ENCODE data around the gene A2M. TPM values are rescaled to one million over a fixed set of nuclear protein-coding genes. Genes with fewer than 3 reads are reported as not detected.

The A2M gene
- total and polyA plus RNA-seq, 4 donors = 268 to 2,389 (median 1,708) TPM

DNA sequence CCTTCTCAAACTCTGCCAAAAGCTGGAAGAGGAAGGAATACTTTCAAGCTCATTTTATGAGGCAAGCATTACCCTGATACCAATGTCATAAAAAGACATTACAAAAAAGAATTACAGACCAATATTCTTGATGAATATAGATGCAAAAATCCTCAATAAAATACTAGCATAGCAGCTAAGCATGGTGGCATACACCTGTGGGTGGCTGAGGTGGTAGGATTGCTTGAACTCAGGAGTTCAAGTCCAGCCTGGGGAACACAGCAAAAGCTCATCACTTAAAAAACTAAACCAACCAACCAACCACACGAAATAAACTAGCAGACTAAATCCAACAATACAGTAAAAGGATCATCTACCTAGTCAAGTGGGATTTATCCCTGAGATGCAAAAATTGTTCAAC lies 29.6 kb downstream of the A2M start:
- Histone ChIP-seq H3K27ac (ENCODE audit: low read depth in 1 of 2, low read length in 2 of 2) (no peak overlapping the region), H3K36me3 (ENCODE audit: control insufficient read depth in 1 of 2, insufficient read depth in 2 of 2, low read length in 1 of 2) (peaks cover 0 to 7% of the 10 kb centered on the region in 2 donors), H3K9me3 (ENCODE audit: control insufficient read depth, low read length) (no peaks in the 10 kb centered on the region), H3K4me3 (ENCODE audit: low read length in 2 of 2) (no peak overlapping the region), H3K4me1 (ENCODE audit: control insufficient read depth in 1 of 2, insufficient read depth in 2 of 2, low read length in 2 of 2) (peaks cover 0 to 1% of the 10 kb centered on the region in 2 donors), H3K27me3 (ENCODE audit: control insufficient read depth in 1 of 2, insufficient read depth in 2 of 2, low read length in 1 of 2) (no peaks in the 10 kb centered on the region)
- intact Hi-C loops (cut with DNase I) = no loop called here
- DNase-seq = no peak
- no peak for ATAC-seq (ENCODE audit: low FRiP score)
- WGBS, 2 donors = 52 to 66% methylated on average over 1 of the region's 1 CpG

DNA sequence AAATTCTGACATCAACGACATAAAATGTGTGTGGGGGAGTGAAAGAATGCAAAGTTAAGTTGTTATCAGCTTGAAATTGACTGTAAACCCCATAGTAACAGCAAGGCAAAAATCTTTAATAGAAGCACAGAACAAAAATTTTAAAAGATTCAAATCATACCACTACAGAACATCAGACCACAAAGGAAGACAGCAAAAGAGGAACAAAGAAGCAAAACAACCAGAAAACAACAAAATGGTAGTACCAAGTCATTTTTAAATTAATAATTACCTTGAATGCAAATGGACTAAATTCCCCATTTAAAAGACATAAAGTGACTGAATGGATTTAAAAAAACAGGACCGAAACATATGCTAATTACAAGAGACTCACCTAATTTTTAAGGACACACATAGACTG lies 31.3 kb downstream of the A2M start:
- H3K27me3 ChIP-seq (ENCODE audit: control insufficient read depth in 1 of 2, insufficient read depth in 2 of 2, low read length in 1 of 2) = no peaks in the 10 kb centered on the region
- H3K4me1 ChIP-seq (ENCODE audit: control insufficient read depth in 1 of 2, insufficient read depth in 2 of 2, low read length in 2 of 2) = peaks cover 0 to 1% of the 10 kb centered on the region in 2 donors
- H3K27ac ChIP-seq (ENCODE audit: low read depth in 1 of 2, low read length in 2 of 2) = no peak overlapping the region
- H3K9me3 ChIP-seq (ENCODE audit: control insufficient read depth, low read length) = no peaks in the 10 kb centered on the region
- DNase-seq (no peak), ATAC-seq (ENCODE audit: low FRiP score) (no peak)
- intact Hi-C loops (cut with DNase I) = no loop called here
- H3K4me3 ChIP-seq (ENCODE audit: low read length in 2 of 2) = no peak overlapping the region
- 69 to 75% methylated on average over 2 of the region's 2 CpGs for WGBS, 2 donors
- peaks cover 0 to 5% of the 10 kb centered on the region in 2 donors for H3K36me3 ChIP-seq (ENCODE audit: control insufficient read depth in 1 of 2, insufficient read depth in 2 of 2, low read length in 1 of 2)

DNA sequence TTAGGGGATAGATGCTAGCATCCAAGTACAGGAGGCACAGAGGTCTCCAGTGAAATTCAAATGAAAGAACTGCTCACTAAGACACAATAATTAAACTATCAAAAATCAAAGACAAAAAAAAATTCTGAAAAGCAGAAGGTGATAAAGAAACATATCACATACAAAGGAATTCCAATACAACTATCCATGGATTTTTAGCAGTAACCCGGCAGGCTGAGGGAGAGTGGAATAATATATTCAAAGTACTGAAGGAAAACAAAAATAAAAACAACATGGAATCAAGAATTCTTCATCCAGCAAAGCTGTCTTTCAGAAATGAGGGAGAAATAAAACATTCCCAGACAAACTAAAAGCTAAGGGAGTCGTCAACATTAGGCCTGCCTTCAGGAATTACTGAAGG lies 31.9 kb downstream of the A2M start:
- ATAC-seq (ENCODE audit: low FRiP score) (no peak), DNase-seq (no peak)
- no peak overlapping the region for H3K27ac ChIP-seq (ENCODE audit: low read depth in 1 of 2, low read length in 2 of 2)
- no peaks in the 10 kb centered on the region for H3K9me3 ChIP-seq (ENCODE audit: control insufficient read depth, low read length)
- H3K27me3 ChIP-seq (ENCODE audit: control insufficient read depth in 1 of 2, insufficient read depth in 2 of 2, low read length in 1 of 2) = no peaks in the 10 kb centered on the region
- H3K36me3 ChIP-seq (ENCODE audit: control insufficient read depth in 1 of 2, insufficient read depth in 2 of 2, low read length in 1 of 2) = peaks cover 0 to 7% of the 10 kb centered on the region in 2 donors
- WGBS, 2 donors = 91 to 92% methylated on average over 2 of the region's 2 CpGs
- intact Hi-C loops (cut with DNase I) = no loop called here
- H3K4me3 ChIP-seq (ENCODE audit: low read length in 2 of 2) = no peak overlapping the region
- H3K4me1 ChIP-seq (ENCODE audit: control insufficient read depth in 1 of 2, insufficient read depth in 2 of 2, low read length in 2 of 2) = peaks cover 0 to 1% of the 10 kb centered on the region in 2 donors

DNA sequence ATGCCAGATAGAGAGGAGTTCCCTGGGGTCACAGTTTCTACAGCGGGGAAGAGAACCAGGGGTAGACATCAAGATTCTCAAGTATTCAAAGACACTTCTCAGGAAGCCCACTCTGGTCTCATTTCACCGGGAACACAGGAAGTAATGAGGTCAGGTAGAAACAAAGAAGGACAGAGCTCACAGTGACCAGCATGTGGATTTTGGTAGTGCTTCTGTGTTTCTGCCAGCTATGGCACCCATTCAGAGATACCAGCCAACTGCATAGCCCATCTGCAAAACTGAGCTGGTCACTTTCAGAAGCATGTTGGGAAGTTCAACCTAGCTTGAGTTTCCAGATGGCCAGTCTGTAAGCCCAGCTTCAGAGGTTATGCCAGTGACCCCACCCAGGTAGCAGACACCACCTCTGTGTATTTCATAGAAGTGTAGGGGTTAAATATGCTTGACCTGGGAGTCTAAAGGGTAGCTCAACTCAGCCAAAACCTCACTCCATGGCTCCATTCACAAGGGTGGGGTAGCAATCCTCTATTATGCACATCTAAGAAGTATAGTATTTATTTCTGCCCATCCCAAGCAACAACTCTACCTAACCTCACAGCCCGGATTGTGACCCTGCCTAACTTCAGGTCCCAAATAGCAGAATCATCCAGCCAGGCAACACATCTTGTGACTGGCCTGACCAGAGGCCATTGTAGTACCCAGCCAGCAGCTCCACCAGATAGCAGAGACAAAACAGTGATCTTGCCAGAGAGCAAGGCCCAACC lies 33.9 kb downstream of the A2M start:
- H3K4me3 ChIP-seq (ENCODE audit: low read length in 2 of 2) = no peak overlapping the region
- H3K27ac ChIP-seq (ENCODE audit: low read depth in 1 of 2, low read length in 2 of 2) = no peak overlapping the region
- no peaks in the 10 kb centered on the region for H3K27me3 ChIP-seq (ENCODE audit: control insufficient read depth in 1 of 2, insufficient read depth in 2 of 2, low read length in 1 of 2)
- WGBS, 2 donors = 92 to 100% methylated on average over 3 of the region's 3 CpGs
- DNase-seq (no peak), ATAC-seq (ENCODE audit: low FRiP score) (no peak)
- H3K36me3 ChIP-seq (ENCODE audit: control insufficient read depth in 1 of 2, insufficient read depth in 2 of 2, low read length in 1 of 2) = peaks cover 4 to 12% of the 10 kb centered on the region in 2 donors
- intact Hi-C loops (cut with DNase I) = no loop called here
- H3K9me3 ChIP-seq (ENCODE audit: control insufficient read depth, low read length) = no peaks in the 10 kb centered on the region
- peaks cover 0 to 1% of the 10 kb centered on the region in 2 donors for H3K4me1 ChIP-seq (ENCODE audit: control insufficient read depth in 1 of 2, insufficient read depth in 2 of 2, low read length in 2 of 2)

DNA sequence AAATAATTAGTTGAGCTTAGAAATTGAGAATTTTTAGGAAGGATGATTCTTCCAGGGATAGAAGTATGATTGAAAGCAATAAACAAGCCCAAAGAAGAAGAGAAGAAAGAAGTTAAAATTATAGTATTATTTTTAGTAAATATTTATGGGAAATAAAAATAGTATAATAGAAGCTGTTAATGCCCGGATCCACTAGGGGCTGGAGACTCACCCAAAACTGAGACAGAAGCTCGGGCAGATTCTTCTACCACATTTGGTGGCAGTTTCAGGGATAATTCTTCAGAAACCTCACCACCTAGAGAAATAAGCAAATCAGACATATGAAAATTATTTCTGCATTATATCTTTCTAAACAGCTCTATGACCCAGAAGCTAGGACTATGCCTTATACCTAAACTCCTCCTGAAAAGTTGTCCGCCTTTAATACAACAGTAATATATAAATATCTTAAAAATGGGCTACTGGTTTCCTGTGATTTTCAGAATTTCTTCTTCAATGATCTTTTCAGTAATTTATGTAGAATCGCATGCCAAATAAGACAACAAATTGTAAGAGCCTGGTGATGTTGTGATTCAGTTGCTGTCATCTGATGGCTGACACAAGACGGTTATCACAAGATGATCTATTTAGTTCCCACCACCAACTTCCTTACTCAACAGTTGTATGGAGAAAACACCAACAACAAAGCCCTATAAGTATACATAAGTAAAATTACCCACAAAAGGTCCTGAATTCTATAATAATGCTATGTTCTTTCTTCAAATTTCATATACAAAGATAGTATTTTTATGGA lies 35.6 kb downstream of the A2M start:
- 94 to 97% methylated on average over 5 of the region's 5 CpGs for WGBS, 2 donors
- no peaks in the 10 kb centered on the region for H3K9me3 ChIP-seq (ENCODE audit: control insufficient read depth, low read length)
- no peak for DNase-seq
- H3K4me1 ChIP-seq (ENCODE audit: control insufficient read depth in 1 of 2, insufficient read depth in 2 of 2, low read length in 2 of 2) = no peaks in the 10 kb centered on the region
- no peaks in the 10 kb centered on the region for H3K27me3 ChIP-seq (ENCODE audit: control insufficient read depth in 1 of 2, insufficient read depth in 2 of 2, low read length in 1 of 2)
- ATAC-seq (ENCODE audit: low FRiP score) = no peak
- H3K36me3 ChIP-seq (ENCODE audit: control insufficient read depth in 1 of 2, insufficient read depth in 2 of 2, low read length in 1 of 2) = peaks cover 4 to 16% of the 10 kb centered on the region in 2 donors
- H3K4me3 ChIP-seq (ENCODE audit: low read length in 2 of 2) = no peak overlapping the region
- H3K27ac ChIP-seq (ENCODE audit: low read depth in 1 of 2, low read length in 2 of 2) = no peak overlapping the region
- intact Hi-C loops (cut with DNase I) = no loop called here

DNA sequence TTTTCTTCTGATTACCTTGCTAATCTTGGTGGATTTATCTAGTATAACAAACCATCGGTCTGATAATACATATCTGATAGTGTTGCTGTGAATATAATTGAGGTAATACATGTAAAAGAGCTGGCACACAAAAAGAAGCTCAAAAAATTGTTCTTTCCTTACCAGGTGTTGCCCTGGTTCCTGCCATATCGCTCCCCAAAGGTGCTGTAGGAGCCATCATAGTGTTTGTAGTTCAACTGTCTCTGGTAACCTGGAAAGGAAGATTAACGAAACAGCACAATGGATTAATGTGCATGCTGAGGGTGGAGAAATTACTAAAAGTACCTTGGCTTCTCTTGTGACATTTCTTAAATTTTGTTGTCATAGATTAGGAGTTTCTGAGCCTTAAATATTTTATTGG lies 36.6 kb downstream of the A2M start:
- H3K36me3 ChIP-seq (ENCODE audit: control insufficient read depth in 1 of 2, insufficient read depth in 2 of 2, low read length in 1 of 2) = peaks cover 9 to 16% of the 10 kb centered on the region in 2 donors
- H3K9me3 ChIP-seq (ENCODE audit: control insufficient read depth, low read length) = no peaks in the 10 kb centered on the region
- no peaks in the 10 kb centered on the region for H3K4me1 ChIP-seq (ENCODE audit: control insufficient read depth in 1 of 2, insufficient read depth in 2 of 2, low read length in 2 of 2)
- H3K27me3 ChIP-seq (ENCODE audit: control insufficient read depth in 1 of 2, insufficient read depth in 2 of 2, low read length in 1 of 2) = no peaks in the 10 kb centered on the region
- no peak for DNase-seq
- no peak overlapping the region for H3K27ac ChIP-seq (ENCODE audit: low read depth in 1 of 2, low read length in 2 of 2)
- 78 to 79% methylated on average over 3 of the region's 3 CpGs for WGBS, 2 donors
- H3K4me3 ChIP-seq (ENCODE audit: low read length in 2 of 2) = no peak overlapping the region
- intact Hi-C loops (cut with DNase I) = no loop called here
- ATAC-seq (ENCODE audit: low FRiP score) = no peak

DNA sequence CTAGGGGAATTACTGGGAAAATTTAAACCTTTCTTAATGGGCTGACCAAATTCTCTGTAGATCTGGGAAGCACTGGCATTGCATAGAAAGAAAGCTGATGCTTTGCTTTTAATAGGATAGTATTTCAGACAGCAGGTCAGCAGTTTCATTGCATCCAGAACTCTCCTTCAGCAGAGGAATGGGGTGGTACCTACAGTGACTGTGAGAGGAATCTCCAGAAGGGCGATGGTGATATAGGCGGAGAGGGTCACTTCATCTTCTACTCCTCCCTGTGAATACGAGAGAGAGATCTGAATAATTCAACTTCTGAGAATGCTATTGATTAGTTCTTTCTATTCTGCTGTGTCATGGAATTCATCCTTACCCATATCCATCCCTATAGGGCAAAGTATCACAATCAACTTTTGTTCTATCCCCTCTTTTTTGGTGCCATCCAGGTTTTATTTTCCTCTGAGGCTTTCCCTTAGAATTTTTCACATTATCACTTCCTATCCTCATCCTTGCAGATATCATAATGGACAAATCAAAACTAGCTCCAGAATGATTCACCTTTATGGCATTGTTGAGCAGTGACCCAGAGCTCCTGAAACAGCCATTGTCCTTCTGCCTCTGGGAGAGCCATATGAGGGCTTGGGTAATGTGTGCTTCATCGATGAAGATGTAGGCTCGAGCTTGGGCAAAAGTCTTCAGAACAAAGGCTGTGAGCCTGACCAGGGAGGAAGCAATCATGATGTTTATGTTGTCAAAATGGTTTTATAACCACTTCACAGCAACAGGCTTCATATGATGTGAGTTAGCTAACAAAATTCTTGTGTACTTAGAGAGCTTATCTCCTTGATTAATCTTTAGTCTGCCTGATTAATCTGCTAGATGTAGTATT lies 38.3 kb downstream of the A2M start:
- intact Hi-C loops (cut with DNase I) = no loop called here
- no peaks in the 10 kb centered on the region for H3K9me3 ChIP-seq (ENCODE audit: control insufficient read depth, low read length)

DNA sequence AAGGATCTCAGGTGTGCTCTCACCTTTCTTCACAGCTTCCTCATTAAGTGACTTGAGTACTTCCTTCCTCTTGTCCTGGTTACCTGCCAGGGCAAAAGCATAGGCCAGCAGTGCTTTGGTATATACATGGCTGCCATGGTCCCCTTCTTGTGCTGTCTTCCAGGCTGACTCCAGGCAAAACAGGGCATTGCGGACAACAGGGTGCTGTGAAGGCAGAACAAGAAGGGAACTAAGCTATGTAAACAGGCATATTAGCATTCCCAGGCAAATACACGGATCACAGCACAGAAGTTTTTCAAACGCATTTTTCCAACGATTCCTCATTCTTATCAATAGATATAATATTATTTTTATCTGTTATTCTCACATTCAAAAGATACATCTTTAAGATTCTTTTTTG lies 39.0 kb downstream of the A2M start:
- H3K4me1 ChIP-seq (ENCODE audit: control insufficient read depth in 1 of 2, insufficient read depth in 2 of 2, low read length in 2 of 2) = no peaks in the 10 kb centered on the region
- no peaks in the 10 kb centered on the region for H3K27me3 ChIP-seq (ENCODE audit: control insufficient read depth in 1 of 2, insufficient read depth in 2 of 2, low read length in 1 of 2)
- H3K36me3 ChIP-seq (ENCODE audit: control insufficient read depth in 1 of 2, insufficient read depth in 2 of 2, low read length in 1 of 2) = peaks cover 12 to 21% of the 10 kb centered on the region in 2 donors
- intact Hi-C loops (cut with DNase I) = no loop called here
- H3K27ac ChIP-seq (ENCODE audit: low read depth in 1 of 2, low read length in 2 of 2) = no peak overlapping the region
- no peaks in the 10 kb centered on the region for H3K9me3 ChIP-seq (ENCODE audit: control insufficient read depth, low read length)
- DNase-seq (no peak), ATAC-seq (ENCODE audit: low FRiP score) (no peak)
- H3K4me3 ChIP-seq (ENCODE audit: low read length in 2 of 2) = no peak overlapping the region
- 69 to 82% methylated on average over 4 of the region's 4 CpGs for WGBS, 2 donors

More for the DNA sequence above, 38.3 kb downstream of the A2M start:
- H3K27ac ChIP-seq (ENCODE audit: low read depth in 1 of 2, low read length in 2 of 2) = no peak overlapping the region
- DNase-seq (no peak), ATAC-seq (ENCODE audit: low FRiP score) (no peak)
- H3K36me3 ChIP-seq (ENCODE audit: control insufficient read depth in 1 of 2, insufficient read depth in 2 of 2, low read length in 1 of 2) = peaks cover 12 to 23% of the 10 kb centered on the region in 2 donors
- no peak overlapping the region for H3K4me3 ChIP-seq (ENCODE audit: low read length in 2 of 2)
- no peaks in the 10 kb centered on the region for H3K27me3 ChIP-seq (ENCODE audit: control insufficient read depth in 1 of 2, insufficient read depth in 2 of 2, low read length in 1 of 2)
- no peaks in the 10 kb centered on the region for H3K4me1 ChIP-seq (ENCODE audit: control insufficient read depth in 1 of 2, insufficient read depth in 2 of 2, low read length in 2 of 2)
- WGBS, 2 donors = 91 to 94% methylated on average over 5 of the region's 5 CpGs

All from aorta (tissue), 5 donors.